ENCODE results near the gene TFEB.

DNA sequence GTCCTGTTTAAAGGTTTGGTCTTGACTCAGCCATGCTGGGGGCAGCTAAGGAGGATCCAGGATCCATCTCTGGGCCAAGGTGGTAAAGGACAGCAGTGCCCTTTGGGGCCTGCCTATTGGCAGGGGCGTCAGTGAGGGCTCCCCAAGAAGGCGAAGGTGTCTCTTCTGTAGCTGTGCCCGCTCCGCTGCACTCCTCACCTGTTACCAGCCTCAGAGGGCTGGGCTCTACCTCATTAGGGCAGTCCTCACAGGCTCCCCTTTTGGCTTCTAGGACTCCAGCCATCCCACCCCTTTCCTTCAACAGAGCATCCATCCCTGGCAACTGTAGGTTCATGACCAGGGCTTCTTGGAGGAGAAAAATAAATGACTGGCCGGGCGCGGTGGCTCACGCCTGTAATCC is 34.0 kb upstream of the TFEB start:
- TF ChIP-seq EZH2 (IDR thresholded peaks at IDR 0.05; ENCODE audit: borderline replicate concordance, control insufficient read depth, low read depth, low read length) (no peak), YY1 (IDR thresholded peaks at IDR 0.05; ENCODE audit: low read depth, low read length) (no peak), PAX8 (IDR thresholded peaks at IDR 0.05) (no peak), POLR2AphosphoS5 (IDR thresholded peaks at IDR 0.05; ENCODE audit: low read length) (no peak), SP1 (IDR thresholded peaks at IDR 0.05; ENCODE audit: low read depth, low read length) (no peak), KLF5 (IDR thresholded peaks at IDR 0.05; ENCODE audit: partially characterized antibody) (no peak), FOXK2 (IDR thresholded peaks at IDR 0.05) (no peak), TARDBP (IDR thresholded peaks at IDR 0.05; ENCODE audit: borderline replicate concordance) (no peak), ZNF622 (IDR thresholded peaks at IDR 0.05) (no peak), MYB (IDR thresholded peaks at IDR 0.05; ENCODE audit: borderline replicate concordance, low read depth, low read length) (no peak)
- TF ChIP-seq, protein P1, sequence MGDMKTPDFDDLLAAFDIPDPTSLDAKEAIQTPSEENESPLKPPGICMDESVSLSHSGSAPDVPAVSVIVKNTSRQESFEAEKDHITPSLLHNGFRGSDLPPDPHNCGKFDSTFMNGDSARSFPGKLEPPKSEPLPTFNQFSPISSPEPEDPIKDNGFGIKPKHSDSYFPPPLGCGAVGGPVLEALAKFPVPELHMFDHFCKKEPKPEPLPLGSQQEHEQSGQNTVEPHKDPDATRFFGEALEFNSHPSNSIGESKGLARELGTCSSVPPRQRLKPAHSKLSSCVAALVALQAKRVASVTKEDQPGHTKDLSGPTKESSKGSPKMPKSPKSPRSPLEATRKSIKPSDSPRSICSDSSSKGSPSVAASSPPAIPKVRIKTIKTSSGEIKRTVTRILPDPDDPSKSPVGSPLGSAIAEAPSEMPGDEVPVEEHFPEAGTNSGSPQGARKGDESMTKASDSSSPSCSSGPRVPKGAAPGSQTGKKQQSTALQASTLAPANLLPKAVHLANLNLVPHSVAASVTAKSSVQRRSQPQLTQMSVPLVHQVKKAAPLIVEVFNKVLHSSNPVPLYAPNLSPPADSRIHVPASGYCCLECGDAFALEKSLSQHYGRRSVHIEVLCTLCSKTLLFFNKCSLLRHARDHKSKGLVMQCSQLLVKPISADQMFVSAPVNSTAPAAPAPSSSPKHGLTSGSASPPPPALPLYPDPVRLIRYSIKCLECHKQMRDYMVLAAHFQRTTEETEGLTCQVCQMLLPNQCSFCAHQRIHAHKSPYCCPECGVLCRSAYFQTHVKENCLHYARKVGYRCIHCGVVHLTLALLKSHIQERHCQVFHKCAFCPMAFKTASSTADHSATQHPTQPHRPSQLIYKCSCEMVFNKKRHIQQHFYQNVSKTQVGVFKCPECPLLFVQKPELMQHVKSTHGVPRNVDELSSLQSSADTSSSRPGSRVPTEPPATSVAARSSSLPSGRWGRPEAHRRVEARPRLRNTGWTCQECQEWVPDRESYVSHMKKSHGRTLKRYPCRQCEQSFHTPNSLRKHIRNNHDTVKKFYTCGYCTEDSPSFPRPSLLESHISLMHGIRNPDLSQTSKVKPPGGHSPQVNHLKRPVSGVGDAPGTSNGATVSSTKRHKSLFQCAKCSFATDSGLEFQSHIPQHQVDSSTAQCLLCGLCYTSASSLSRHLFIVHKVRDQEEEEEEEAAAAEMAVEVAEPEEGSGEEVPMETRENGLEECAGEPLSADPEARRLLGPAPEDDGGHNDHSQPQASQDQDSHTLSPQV (IDR thresholded peaks at IDR 0.05), result no peak
- TF ChIP-seq, protein P2, sequence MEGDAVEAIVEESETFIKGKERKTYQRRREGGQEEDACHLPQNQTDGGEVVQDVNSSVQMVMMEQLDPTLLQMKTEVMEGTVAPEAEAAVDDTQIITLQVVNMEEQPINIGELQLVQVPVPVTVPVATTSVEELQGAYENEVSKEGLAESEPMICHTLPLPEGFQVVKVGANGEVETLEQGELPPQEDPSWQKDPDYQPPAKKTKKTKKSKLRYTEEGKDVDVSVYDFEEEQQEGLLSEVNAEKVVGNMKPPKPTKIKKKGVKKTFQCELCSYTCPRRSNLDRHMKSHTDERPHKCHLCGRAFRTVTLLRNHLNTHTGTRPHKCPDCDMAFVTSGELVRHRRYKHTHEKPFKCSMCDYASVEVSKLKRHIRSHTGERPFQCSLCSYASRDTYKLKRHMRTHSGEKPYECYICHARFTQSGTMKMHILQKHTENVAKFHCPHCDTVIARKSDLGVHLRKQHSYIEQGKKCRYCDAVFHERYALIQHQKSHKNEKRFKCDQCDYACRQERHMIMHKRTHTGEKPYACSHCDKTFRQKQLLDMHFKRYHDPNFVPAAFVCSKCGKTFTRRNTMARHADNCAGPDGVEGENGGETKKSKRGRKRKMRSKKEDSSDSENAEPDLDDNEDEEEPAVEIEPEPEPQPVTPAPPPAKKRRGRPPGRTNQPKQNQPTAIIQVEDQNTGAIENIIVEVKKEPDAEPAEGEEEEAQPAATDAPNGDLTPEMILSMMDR (IDR thresholded peaks at IDR 0.05 in 2 of 3, conservative IDR thresholded peaks at IDR 0.05 in 1 of 3; ENCODE audit: control insufficient read depth in 2 of 3, extremely low read depth in 1 of 3, insufficient read depth in 1 of 3, low read depth in 3 of 3, low read length in 3 of 3), result no peak
- TF ChIP-seq, protein P3, sequence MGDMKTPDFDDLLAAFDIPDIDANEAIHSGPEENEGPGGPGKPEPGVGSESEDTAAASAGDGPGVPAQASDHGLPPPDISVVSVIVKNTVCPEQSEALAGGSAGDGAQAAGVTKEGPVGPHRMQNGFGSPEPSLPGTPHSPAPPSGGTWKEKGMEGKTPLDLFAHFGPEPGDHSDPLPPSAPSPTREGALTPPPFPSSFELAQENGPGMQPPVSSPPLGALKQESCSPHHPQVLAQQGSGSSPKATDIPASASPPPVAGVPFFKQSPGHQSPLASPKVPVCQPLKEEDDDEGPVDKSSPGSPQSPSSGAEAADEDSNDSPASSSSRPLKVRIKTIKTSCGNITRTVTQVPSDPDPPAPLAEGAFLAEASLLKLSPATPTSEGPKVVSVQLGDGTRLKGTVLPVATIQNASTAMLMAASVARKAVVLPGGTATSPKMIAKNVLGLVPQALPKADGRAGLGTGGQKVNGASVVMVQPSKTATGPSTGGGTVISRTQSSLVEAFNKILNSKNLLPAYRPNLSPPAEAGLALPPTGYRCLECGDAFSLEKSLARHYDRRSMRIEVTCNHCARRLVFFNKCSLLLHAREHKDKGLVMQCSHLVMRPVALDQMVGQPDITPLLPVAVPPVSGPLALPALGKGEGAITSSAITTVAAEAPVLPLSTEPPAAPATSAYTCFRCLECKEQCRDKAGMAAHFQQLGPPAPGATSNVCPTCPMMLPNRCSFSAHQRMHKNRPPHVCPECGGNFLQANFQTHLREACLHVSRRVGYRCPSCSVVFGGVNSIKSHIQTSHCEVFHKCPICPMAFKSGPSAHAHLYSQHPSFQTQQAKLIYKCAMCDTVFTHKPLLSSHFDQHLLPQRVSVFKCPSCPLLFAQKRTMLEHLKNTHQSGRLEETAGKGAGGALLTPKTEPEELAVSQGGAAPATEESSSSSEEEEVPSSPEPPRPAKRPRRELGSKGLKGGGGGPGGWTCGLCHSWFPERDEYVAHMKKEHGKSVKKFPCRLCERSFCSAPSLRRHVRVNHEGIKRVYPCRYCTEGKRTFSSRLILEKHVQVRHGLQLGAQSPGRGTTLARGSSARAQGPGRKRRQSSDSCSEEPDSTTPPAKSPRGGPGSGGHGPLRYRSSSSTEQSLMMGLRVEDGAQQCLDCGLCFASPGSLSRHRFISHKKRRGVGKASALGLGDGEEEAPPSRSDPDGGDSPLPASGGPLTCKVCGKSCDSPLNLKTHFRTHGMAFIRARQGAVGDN (IDR thresholded peaks at IDR 0.05), result no peak

Measured in GM12878 (cell line).